Activated CD8-positive, alpha-beta memory T cell treated with anti-CD3 and anti-CD28 coated beads for 24 hours (primary cell): ENCODE measurements around the gene POP4.

Experiments
- DNase-seq: peaks from one replicate; pipeline ENCODE4 v3.0.0-alpha.2; 2020

POP4 gene

DNA sequence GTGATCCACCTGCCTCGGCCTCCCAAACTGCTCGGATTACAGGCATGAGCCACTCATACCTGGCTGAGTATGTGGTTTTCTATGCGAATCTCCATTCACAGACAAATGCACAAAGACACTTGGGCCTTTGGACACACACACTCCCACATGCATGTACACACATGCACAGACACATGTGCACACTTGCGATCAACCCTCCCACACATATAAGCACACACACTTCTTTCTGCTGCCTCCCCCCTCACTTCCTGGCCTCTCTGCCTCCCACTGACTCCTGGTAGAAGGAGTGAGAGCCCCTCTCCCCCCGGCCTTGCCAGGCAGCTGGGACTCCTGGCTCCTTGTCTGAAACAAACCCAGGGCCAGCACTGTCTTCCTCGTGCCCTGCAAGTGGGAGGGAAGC, 29.9 kb downstream of the POP4 start:
- no peak for DNase-seq

GRCh38 chr19:29636553-29637360, 30.7 kb downstream of the POP4 start:
- DNase-seq: no peak

DNA sequence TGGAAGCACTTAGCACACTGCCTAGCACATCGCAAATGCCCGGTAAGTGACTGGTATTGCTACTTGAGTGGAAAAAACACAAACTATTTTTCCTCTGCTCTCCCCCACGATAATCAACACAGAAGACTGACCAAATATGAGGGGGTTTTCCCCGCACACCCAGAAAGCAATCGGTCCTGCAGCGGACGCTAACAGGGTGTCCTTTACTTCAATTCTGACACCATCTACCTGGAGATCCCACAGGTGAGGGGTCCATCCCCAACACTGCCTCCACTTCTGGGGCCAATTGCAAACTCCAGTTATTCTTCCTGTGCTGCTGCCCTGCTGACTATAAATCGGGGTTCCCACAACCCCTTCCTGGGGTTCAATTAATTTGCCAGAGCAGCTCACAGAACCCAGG, 33.0 kb downstream of the POP4 start:
- no peak for DNase-seq

DNA sequence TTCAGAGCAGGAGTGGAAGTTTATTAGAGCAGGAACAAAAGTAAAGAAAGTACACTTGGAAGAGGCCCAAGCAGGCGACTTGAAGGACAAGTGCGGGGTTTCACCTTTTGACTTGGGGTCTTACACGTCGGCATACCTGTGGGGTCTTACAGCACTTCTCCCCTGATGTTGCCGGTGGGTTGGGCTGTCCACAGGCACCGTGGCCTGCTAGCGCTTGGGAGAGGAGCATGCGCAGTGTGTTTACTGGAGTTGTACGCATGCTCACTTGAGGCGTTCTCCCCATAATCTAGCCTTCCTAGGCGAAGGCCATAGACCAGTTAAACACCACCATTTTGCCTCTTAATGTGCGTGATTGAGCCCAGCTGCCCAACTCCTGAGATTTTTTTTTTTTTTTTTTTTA, 34.1 kb downstream of the POP4 start:
- no peak for DNase-seq

DNA sequence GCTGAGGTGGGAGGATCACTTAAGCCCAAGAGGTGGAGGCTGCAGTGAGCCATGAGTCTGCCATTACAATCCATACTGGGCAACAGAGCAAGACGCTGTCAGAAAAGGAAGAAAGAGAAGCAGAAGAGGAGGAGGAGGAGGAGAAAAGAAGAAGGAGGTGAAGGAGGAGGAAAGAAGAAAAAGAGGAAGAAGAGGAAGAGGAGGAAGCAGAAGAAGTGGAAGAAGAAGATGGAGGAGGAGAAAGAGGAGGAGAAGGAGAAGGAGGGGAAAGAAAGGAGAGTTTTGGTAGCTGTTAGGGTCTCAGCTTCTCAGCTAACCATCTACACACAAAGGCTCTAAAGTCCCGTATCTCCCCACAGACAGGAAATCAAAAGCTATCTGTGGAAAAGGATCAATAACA, 35.5 kb downstream of the POP4 start:
- DNase-seq: no peak

- no peak for DNase-seq
Observed at GRCh38 chr19:29643361-29643935, 37.4 kb downstream of the POP4 start.

- no peak for DNase-seq
Observed at GRCh38 chr19:29644210-29644609, 38.1 kb downstream of the POP4 start.

- DNase-seq: no peak
Observed at GRCh38 chr19:29645491-29645867, 39.4 kb downstream of the POP4 start.

DNA sequence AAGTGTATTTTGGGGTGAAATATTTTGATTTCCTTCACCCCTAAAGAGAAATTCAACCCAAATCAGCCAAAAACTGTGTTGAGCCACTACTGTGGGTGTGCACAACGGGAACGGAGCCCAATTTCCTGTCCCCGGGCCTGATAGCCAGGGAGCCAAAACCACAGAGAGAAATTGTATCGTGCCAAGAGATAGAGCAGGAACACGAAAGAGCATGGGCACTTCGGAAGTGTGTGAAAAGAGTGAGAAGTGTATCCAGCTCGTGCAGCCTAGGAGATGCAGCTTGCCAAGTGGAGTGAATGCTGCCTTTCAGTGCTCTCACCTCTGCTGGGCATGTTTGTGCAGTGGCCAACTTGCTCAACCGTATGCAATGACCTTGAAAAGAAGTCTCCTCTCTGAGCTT, 39.8 kb downstream of the POP4 start:
- no peak for DNase-seq

GRCh38 chr19:29650772-29651387, 44.8 kb downstream of the POP4 start:
- no peak for DNase-seq

- DNase-seq: no peak
Observed at GRCh38 chr19:29651622-29652394, 45.7 kb downstream of the POP4 start.

GRCh38 chr19:29653398-29653797, 47.3 kb downstream of the POP4 start:
- no peak for DNase-seq

DNA sequence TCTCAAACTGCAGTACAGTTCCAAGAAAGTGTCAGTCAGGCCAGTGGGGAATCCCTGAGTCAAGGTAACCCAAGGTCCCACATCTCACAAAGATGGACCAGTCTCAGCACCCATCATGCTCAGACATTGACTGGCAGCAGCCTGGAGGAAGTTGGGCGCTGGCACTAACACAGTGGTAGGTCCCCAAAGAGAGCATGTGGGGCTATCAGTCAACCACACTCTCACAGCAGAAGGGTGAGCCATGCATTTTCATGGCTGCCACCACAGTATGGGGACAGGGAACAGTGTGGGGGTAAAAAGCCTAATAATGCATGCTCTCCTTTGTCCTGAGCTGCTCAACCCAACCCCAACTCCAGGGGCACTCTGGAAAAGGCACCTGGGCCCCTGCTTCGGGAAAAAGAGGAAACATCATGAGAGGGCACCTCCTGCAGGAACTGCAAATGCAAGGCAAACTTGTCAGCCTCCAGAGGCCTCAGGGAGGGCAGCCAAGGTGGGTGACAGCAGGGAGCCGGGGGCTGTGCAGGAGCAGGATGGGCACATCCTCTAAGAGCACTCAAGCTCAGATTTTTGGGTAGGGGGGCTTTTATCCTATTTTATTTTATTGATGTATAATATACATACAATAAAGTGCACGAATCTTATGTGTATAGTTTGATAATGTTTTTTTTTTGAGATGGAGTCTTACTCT, 49.7 kb downstream of the POP4 start:
- no peak for DNase-seq

DNA sequence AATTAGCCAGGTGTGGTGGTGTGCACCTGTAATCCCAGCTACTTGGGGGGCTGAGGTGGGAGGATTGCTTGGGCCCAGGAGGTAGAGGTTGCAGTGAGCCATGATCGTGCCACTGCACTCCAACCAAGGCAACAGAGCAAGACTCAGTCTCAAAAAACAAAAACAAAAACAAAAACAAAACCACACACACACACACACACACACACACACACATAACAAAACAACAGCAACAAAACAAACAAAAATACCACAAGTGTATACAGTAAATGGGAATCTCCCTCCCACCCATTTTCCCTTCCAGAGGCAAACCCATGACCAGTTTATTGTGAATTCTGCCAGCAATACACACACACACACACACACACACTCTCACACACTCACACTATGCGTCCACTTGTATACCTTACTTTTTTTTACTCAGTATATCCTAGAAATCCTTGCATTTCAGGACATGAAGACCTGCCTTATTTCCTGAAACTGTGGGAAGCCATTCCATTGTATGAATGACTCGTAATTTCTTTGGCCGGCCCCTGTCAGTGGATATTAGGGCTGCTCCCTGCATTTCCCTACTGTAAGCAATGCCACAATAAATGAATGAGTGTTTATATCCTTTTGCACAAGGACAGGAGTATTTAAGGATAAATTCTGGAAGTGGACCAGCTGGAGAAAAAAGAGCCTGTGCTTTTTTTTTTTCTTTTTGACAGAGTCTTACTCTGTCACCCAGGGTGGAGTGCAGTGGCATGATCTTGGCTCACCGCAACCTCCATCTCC, 52.3 kb downstream of the POP4 start:
- DNase-seq: no peak

DNA sequence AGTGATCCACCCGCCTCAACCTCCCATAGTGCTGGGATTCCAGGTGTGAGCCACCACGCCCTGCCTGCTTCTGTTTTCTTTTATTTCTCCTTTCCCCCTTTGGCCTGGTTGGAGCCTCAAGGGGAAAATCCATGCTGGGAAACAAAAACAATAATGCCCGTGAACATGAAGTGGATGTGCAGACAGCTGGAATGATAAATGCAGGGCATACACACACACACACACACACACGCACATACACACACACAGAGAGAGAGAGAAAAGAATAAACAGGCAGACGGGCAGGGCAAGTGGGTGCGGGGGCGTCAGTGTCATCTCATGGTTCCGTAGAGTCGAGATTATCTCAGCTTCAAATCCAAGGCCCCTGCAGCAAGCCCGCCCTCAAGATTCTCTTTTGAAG, 54.8 kb downstream of the POP4 start:
- DNase-seq: no peak

DNA sequence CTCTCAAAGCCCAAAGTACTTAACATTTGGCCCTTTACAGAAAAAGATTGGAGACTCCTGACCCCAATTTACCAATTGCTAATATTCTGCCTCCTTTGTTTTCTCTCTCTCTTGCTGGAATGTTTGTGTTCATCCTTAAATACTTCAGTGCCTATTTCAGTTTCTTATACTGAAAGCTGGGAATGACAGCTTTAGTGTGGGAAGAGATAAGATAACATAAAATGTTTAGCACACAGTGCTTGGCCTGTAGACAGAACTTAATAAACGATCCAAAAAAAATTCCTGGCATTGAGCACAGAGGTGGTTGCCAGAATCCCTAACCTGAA, 56.2 kb downstream of the POP4 start:
- no peak for DNase-seq

GRCh38 chr19:29662604-29663404, 56.7 kb downstream of the POP4 start:
- DNase-seq: no peak

- DNase-seq: no peak
Observed at GRCh38 chr19:29663861-29664752, 58.0 kb downstream of the POP4 start.

DNA sequence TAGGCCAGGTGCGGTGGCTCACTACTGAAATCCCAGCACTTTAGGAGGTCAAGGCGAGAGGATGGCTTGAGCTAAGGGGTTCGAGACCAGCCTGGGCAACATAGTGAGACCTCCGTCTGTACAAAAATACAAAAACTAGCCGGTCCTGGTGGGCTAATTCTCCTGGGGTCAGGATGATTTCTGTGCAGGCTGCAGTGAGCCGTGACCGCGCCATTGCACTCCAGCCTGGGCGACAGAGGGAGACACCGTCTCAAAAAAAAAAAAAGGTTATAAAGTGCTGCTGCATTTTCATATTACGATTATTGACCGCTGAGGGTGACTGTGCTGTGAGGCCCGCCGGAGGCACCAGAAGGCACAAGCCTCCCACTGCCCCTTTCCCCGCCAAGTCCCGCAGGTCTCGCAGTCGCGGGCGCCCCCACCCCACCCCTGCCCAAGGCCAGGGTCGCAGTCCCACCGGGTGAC, 58.7 kb downstream of the POP4 start:
- no peak for DNase-seq

- peak; percentile 94 for DNase-seq
Observed at GRCh38 chr19:29665215-29665825, 59.2 kb downstream of the POP4 start, which contains the start of gene PLEKHF1. Gene PLEKHF1, plus strand, starts transcription at chr19:29665461. Its CDS starts 8,379 bp downstream, at chr19:29673840.
